Prostate gland (tissue), 2 donors: ENCODE results near the gene CFAP221.

Experiments
- CTCF ChIP-seq, 4 experiments: fragments of 200-600 bp in 2 of 4; fragments of 450-650 bp in 2 of 4; sonication (generic) in 2 of 4; IDR thresholded peaks; 1 replicate in 3 of 4; 2 replicates in 1 of 4; pipeline ENCODE4 v1.5.1; 2016 to 2019; ENCODE audit warnings: antibody characterized with exemption in 4 of 4, mild to moderate bottlenecking in 2 of 4, moderate library complexity in 2 of 4
- POLR2A ChIP-seq: fragments of 450-650 bp; IDR thresholded peaks from one replicate; pipeline ENCODE4 v1.6.1; 2016; ENCODE audit warnings: antibody characterized with exemption, mild to moderate bottlenecking

- TF ChIP-seq CTCF (IDR thresholded peaks at IDR 0.05) (no peak), POLR2A (no peak)
Observed at GRCh38 chr2:119700866-119701265, 156.6 kb downstream of the CFAP221 start.
